ENCODE measurements around the gene CHSY3.

The CHSY3 gene

DNA sequence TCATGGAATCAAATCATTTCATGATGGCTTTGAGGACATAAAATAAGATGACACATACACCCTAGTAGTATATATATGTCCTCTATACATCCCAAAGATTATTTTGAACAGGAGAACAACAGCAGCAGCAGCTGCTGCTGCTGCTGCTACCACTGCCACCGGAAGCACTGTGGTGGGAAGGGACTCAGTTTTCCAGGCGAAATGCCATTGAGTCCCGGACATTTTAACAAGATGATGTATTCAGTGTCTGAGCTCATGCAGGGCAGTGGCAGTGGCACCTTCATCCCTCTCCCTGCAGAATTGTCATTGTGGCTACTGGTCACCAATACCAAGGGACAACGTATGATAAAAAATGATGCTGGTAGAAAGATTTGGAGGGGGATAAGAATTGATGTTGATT, 151.3 kb downstream of the CHSY3 start:
- Histone ChIP-seq H3K4ac (ENCODE audit: low read length) (no peak overlapping the region), H3K79me1 (ENCODE audit: low read depth, low read length) (no peaks in the 10 kb centered on the region), H3K23ac (ENCODE audit: low read depth, low read length, poor library complexity) (no peak overlapping the region), H3K9ac (ENCODE audit: low read depth, low read length, poor library complexity) (no peak overlapping the region), H3K36me3 (replicated peaks in 1 of 2; ENCODE audit: control insufficient read depth in 2 of 2, insufficient read depth in 2 of 2, low read length in 2 of 2) (no peaks in the 10 kb centered on the region), H3K4me1 (ENCODE audit: control insufficient read depth in 2 of 2, insufficient read depth in 1 of 2, low read depth in 1 of 2, low read length in 2 of 2) (no peaks in the 10 kb centered on the region), H4K91ac (ENCODE audit: low read depth, low read length, poor library complexity) (no peak overlapping the region), H3K27ac (replicated peaks; ENCODE audit: low read length) (no peak overlapping the region), H3K27me3 (ENCODE audit: control insufficient read depth in 3 of 3, insufficient read depth in 3 of 3, low read depth in 1 of 3, low read length in 3 of 3) (no peaks in the 10 kb centered on the region), H2BK120ac (ENCODE audit: low read depth, low read length) (no peak overlapping the region), H2AK5ac (ENCODE audit: low read depth, low read length) (no peak overlapping the region), H2AFZ (ENCODE audit: low read length) (no peak overlapping the region), H2BK15ac (ENCODE audit: low read length) (no peak overlapping the region), H3K4me2 (ENCODE audit: insufficient read depth, low read length, poor library complexity, severe bottlenecking) (no peak overlapping the region), H2BK12ac (ENCODE audit: low read length) (no peak overlapping the region), H3K9me3 (replicated peaks in 1 of 2; ENCODE audit: control insufficient read depth in 2 of 2, insufficient read depth in 1 of 2, low read depth in 1 of 2, low read length in 2 of 2) (no peaks in the 10 kb centered on the region), H3K14ac (ENCODE audit: low read length) (no peak overlapping the region), H3K4me3 (ENCODE audit: low read length in 2 of 2) (no peak overlapping the region), H3K18ac (ENCODE audit: low read length) (no peak overlapping the region), H2BK5ac (ENCODE audit: low read length) (no peak overlapping the region), H4K8ac (ENCODE audit: low read depth, low read length) (no peak overlapping the region)
- no peak for DNase-seq (ENCODE audit: low spot score)
- WGBS, 2 donors (ENCODE audit: extremely low coverage in 2 of 2, insufficient read length in 2 of 2, insufficient replicate concordance in 1 of 2): no CpG with 5 or more reads among the region's 4 CpGs

DNA sequence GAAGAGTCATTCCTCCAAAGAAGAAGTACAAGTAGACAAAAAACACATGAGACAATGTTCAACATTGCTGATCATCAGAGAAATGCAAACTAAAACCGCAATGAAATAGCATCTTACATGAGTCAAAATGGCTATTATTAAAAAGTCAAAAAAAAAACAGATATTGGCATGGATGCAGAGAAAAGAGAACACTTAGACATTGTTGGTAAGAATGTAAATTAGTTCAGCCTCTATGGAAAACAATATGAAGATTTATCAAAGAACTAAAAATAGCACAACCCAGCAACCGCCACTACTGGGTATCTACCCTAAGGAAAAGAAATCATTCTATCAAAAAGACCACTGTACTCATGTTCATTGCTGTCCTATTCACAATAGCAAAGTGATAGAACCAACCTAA, 157.5 kb downstream of the CHSY3 start:
- no peak overlapping the region for H3K18ac ChIP-seq (ENCODE audit: low read length)
- DNase-seq (ENCODE audit: low spot score): no peak
- no peaks in the 10 kb centered on the region for H3K9me3 ChIP-seq (replicated peaks in 1 of 2; ENCODE audit: control insufficient read depth in 2 of 2, insufficient read depth in 1 of 2, low read depth in 1 of 2, low read length in 2 of 2)
- no peaks in the 10 kb centered on the region for H3K27me3 ChIP-seq (ENCODE audit: control insufficient read depth in 3 of 3, insufficient read depth in 3 of 3, low read depth in 1 of 3, low read length in 3 of 3)
- no peak overlapping the region for H2BK5ac ChIP-seq (ENCODE audit: low read length)
- no peak overlapping the region for H2BK12ac ChIP-seq (ENCODE audit: low read length)
- no peak overlapping the region for H3K4me3 ChIP-seq (ENCODE audit: low read length in 2 of 2)
- no peaks in the 10 kb centered on the region for H3K4me1 ChIP-seq (ENCODE audit: control insufficient read depth in 2 of 2, insufficient read depth in 1 of 2, low read depth in 1 of 2, low read length in 2 of 2)
- no peaks in the 10 kb centered on the region for H3K79me1 ChIP-seq (ENCODE audit: low read depth, low read length)
- no peak overlapping the region for H2AFZ ChIP-seq (ENCODE audit: low read length)
- H3K4me2 ChIP-seq (ENCODE audit: insufficient read depth, low read length, poor library complexity, severe bottlenecking): no peak overlapping the region
- H3K23ac ChIP-seq (ENCODE audit: low read depth, low read length, poor library complexity): no peak overlapping the region
- no peaks in the 10 kb centered on the region for H3K36me3 ChIP-seq (replicated peaks in 1 of 2; ENCODE audit: control insufficient read depth in 2 of 2, insufficient read depth in 2 of 2, low read length in 2 of 2)
- no peak overlapping the region for H4K8ac ChIP-seq (ENCODE audit: low read depth, low read length)
- H3K27ac ChIP-seq (replicated peaks; ENCODE audit: low read length): no peak overlapping the region
- WGBS, 2 donors (ENCODE audit: extremely low coverage in 2 of 2, insufficient read length in 2 of 2, insufficient replicate concordance in 1 of 2): no CpG with 5 or more reads among the region's 2 CpGs
- no peak overlapping the region for H2BK15ac ChIP-seq (ENCODE audit: low read length)
- H3K9ac ChIP-seq (ENCODE audit: low read depth, low read length, poor library complexity): no peak overlapping the region
- H4K91ac ChIP-seq (ENCODE audit: low read depth, low read length, poor library complexity): no peak overlapping the region
- no peak overlapping the region for H3K4ac ChIP-seq (ENCODE audit: low read length)
- H2AK5ac ChIP-seq (ENCODE audit: low read depth, low read length): no peak overlapping the region
- H2BK120ac ChIP-seq (ENCODE audit: low read depth, low read length): no peak overlapping the region
- no peak overlapping the region for H3K14ac ChIP-seq (ENCODE audit: low read length)

DNA sequence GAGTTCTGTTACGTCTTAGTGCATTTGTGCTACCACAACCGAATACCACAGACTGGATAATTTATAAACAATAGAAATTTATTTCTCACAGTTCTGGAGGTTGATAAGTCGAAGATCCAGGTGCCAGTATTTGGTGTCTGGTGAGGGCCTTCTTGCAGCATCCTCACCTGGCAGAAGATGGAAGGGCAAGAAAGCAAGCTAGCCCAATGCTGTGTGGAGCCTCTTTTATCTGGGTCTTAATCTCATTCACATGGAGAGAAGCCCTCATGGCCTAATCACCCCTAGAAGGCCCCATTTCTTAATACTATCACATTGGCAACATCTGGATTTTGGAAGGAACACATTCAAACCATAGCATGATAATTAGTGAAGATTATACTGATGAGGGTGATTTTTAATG, 159.3 kb downstream of the CHSY3 start:
- H3K4ac ChIP-seq (ENCODE audit: low read length): no peak overlapping the region
- H2BK120ac ChIP-seq (ENCODE audit: low read depth, low read length): no peak overlapping the region
- H3K79me1 ChIP-seq (ENCODE audit: low read depth, low read length): no peaks in the 10 kb centered on the region
- no peak overlapping the region for H3K23ac ChIP-seq (ENCODE audit: low read depth, low read length, poor library complexity)
- no peak overlapping the region for H2BK12ac ChIP-seq (ENCODE audit: low read length)
- no peak overlapping the region for H2AK5ac ChIP-seq (ENCODE audit: low read depth, low read length)
- no peak overlapping the region for H3K4me2 ChIP-seq (ENCODE audit: insufficient read depth, low read length, poor library complexity, severe bottlenecking)
- H4K91ac ChIP-seq (ENCODE audit: low read depth, low read length, poor library complexity): no peak overlapping the region
- no peak overlapping the region for H2AFZ ChIP-seq (ENCODE audit: low read length)
- H4K8ac ChIP-seq (ENCODE audit: low read depth, low read length): no peak overlapping the region
- no peak overlapping the region for H2BK15ac ChIP-seq (ENCODE audit: low read length)
- H2BK5ac ChIP-seq (ENCODE audit: low read length): no peak overlapping the region
- H3K4me3 ChIP-seq (ENCODE audit: low read length in 2 of 2): no peak overlapping the region
- H3K18ac ChIP-seq (ENCODE audit: low read length): no peak overlapping the region
- no peaks in the 10 kb centered on the region for H3K36me3 ChIP-seq (replicated peaks in 1 of 2; ENCODE audit: control insufficient read depth in 2 of 2, insufficient read depth in 2 of 2, low read length in 2 of 2)
- no peak overlapping the region for H3K9ac ChIP-seq (ENCODE audit: low read depth, low read length, poor library complexity)
- H3K27me3 ChIP-seq (ENCODE audit: control insufficient read depth in 3 of 3, insufficient read depth in 3 of 3, low read depth in 1 of 3, low read length in 3 of 3): no peaks in the 10 kb centered on the region
- no peaks in the 10 kb centered on the region for H3K9me3 ChIP-seq (replicated peaks in 1 of 2; ENCODE audit: control insufficient read depth in 2 of 2, insufficient read depth in 1 of 2, low read depth in 1 of 2, low read length in 2 of 2)
- no peak overlapping the region for H3K27ac ChIP-seq (replicated peaks; ENCODE audit: low read length)
- H3K14ac ChIP-seq (ENCODE audit: low read length): no peak overlapping the region
- H3K4me1 ChIP-seq (ENCODE audit: control insufficient read depth in 2 of 2, insufficient read depth in 1 of 2, low read depth in 1 of 2, low read length in 2 of 2): no peaks in the 10 kb centered on the region
- DNase-seq (ENCODE audit: low spot score): no peak
- no CpG with 5 or more reads among the region's 3 CpGs for WGBS, 2 donors (ENCODE audit: extremely low coverage in 2 of 2, insufficient read length in 2 of 2, insufficient replicate concordance in 1 of 2)

GRCh38 chr5:130064484-130064883, 160.2 kb downstream of the CHSY3 start:
- Histone ChIP-seq H2BK15ac (ENCODE audit: low read length) (no peak overlapping the region), H2BK5ac (ENCODE audit: low read length) (no peak overlapping the region), H3K36me3 (replicated peaks in 1 of 2; ENCODE audit: control insufficient read depth in 2 of 2, insufficient read depth in 2 of 2, low read length in 2 of 2) (no peaks in the 10 kb centered on the region), H2AK5ac (ENCODE audit: low read depth, low read length) (no peak overlapping the region), H3K27ac (replicated peaks; ENCODE audit: low read length) (no peak overlapping the region), H2AFZ (ENCODE audit: low read length) (no peak overlapping the region), H3K18ac (ENCODE audit: low read length) (no peak overlapping the region), H2BK120ac (ENCODE audit: low read depth, low read length) (no peak overlapping the region), H2BK12ac (ENCODE audit: low read length) (no peak overlapping the region), H3K9me3 (replicated peaks in 1 of 2; ENCODE audit: control insufficient read depth in 2 of 2, insufficient read depth in 1 of 2, low read depth in 1 of 2, low read length in 2 of 2) (no peaks in the 10 kb centered on the region), H3K4me1 (ENCODE audit: control insufficient read depth in 2 of 2, insufficient read depth in 1 of 2, low read depth in 1 of 2, low read length in 2 of 2) (no peaks in the 10 kb centered on the region), H3K9ac (ENCODE audit: low read depth, low read length, poor library complexity) (no peak overlapping the region), H3K23ac (ENCODE audit: low read depth, low read length, poor library complexity) (no peak overlapping the region), H3K27me3 (ENCODE audit: control insufficient read depth in 3 of 3, insufficient read depth in 3 of 3, low read depth in 1 of 3, low read length in 3 of 3) (no peaks in the 10 kb centered on the region), H3K79me1 (ENCODE audit: low read depth, low read length) (no peaks in the 10 kb centered on the region), H3K4ac (ENCODE audit: low read length) (no peak overlapping the region), H3K4me3 (ENCODE audit: low read length in 2 of 2) (no peak overlapping the region), H4K91ac (ENCODE audit: low read depth, low read length, poor library complexity) (no peak overlapping the region), H3K14ac (ENCODE audit: low read length) (no peak overlapping the region), H4K8ac (ENCODE audit: low read depth, low read length) (no peak overlapping the region), H3K4me2 (ENCODE audit: insufficient read depth, low read length, poor library complexity, severe bottlenecking) (no peak overlapping the region)
- no peak for DNase-seq (ENCODE audit: low spot score)
- WGBS, 2 donors (ENCODE audit: extremely low coverage in 2 of 2, insufficient read length in 2 of 2, insufficient replicate concordance in 1 of 2): no CpG with 5 or more reads among the region's 3 CpGs

All from neuronal stem cell (in vitro differentiated cells).